ENCODE data around the gene SNU13.
A peak's percentile ranks its signal among the peaks of the same experiment; 100 is the strongest.
"Not testable (repeated sequence)": the region's sequence is repeated elsewhere in the genome, so short reads cannot be mapped to it uniquely, and the experiment has no call there.

SNU13 gene

GRCh38 chr22:41688365-41689211, at the start of gene SNU13:
SNU13 (minus strand) TSS chr22:41688867; CDS start chr22:41688796, 71 bp downstream.
- no peaks in the 10 kb centered on the region for H3K27me3 ChIP-seq (ENCODE audit: control insufficient read depth, insufficient read depth, low read length)
- H2AFZ ChIP-seq: peak within 1 kb of the TSS; percentile 95
- peak within 1 kb of the TSS; percentile 97 for H3K27ac ChIP-seq
- H3K4me3 ChIP-seq (ENCODE audit: low read depth, low read length): peak within 1 kb of the TSS; percentile 91
- peak within 1 kb of the TSS; percentile 53 for H3K9ac ChIP-seq
- TF ChIP-seq CTCF (IDR thresholded peaks at IDR 0.05): no peak
- H3K4me1 ChIP-seq: no peaks in the 10 kb centered on the region
- H3K4me2 ChIP-seq (ENCODE audit: low read length): peak within 1 kb of the TSS; percentile 98
- H3K79me2 ChIP-seq: peaks cover 5% of the 10 kb centered on the region
- no peaks in the 10 kb centered on the region for H3K36me3 ChIP-seq (ENCODE audit: control insufficient read depth, insufficient read depth, low read length)
- H3K9me3 ChIP-seq (ENCODE audit: control insufficient read depth, low read length): no peaks in the 10 kb centered on the region

GRCh38 chr22:41733241-41733640, 44.6 kb upstream of the SNU13 start:
- H3K4me2 ChIP-seq (ENCODE audit: low read length); H2AFZ ChIP-seq; H3K9ac ChIP-seq; H3K9me3 ChIP-seq (ENCODE audit: control insufficient read depth, low read length); H3K27me3 ChIP-seq (ENCODE audit: control insufficient read depth, insufficient read depth, low read length); H3K4me3 ChIP-seq (ENCODE audit: low read depth, low read length); H3K79me2 ChIP-seq; H3K4me1 ChIP-seq; H3K27ac ChIP-seq; H3K36me3 ChIP-seq (ENCODE audit: control insufficient read depth, insufficient read depth, low read length): not testable (repeated sequence)

GRCh38 chr22:41732096-41732772, 43.6 kb upstream of the SNU13 start:
- Histone ChIP-seq H3K4me2 (ENCODE audit: low read length) (no peak overlapping the region), H3K9me3 (ENCODE audit: control insufficient read depth, low read length) (no peaks in the 10 kb centered on the region), H3K36me3 (ENCODE audit: control insufficient read depth, insufficient read depth, low read length) (no peaks in the 10 kb centered on the region), H2AFZ (no peak overlapping the region), H3K27ac (no peak overlapping the region), H3K27me3 (ENCODE audit: control insufficient read depth, insufficient read depth, low read length) (no peaks in the 10 kb centered on the region), H3K9ac (no peak overlapping the region), H3K79me2 (no peaks in the 10 kb centered on the region), H3K4me3 (ENCODE audit: low read depth, low read length) (no peak overlapping the region), H3K4me1 (no peaks in the 10 kb centered on the region)
- no peak for TF ChIP-seq CTCF (IDR thresholded peaks at IDR 0.05)

GRCh38 chr22:41731609-41732008, 42.9 kb upstream of the SNU13 start:
- no peak overlapping the region for H3K27ac ChIP-seq
- H3K4me3 ChIP-seq (ENCODE audit: low read depth, low read length): no peak overlapping the region
- H2AFZ ChIP-seq: no peak overlapping the region
- H3K36me3 ChIP-seq (ENCODE audit: control insufficient read depth, insufficient read depth, low read length): no peaks in the 10 kb centered on the region
- no peaks in the 10 kb centered on the region for H3K79me2 ChIP-seq
- H3K9ac ChIP-seq: no peak overlapping the region
- H3K4me1 ChIP-seq: no peaks in the 10 kb centered on the region
- no peaks in the 10 kb centered on the region for H3K27me3 ChIP-seq (ENCODE audit: control insufficient read depth, insufficient read depth, low read length)
- TF ChIP-seq CTCF (IDR thresholded peaks at IDR 0.05): no peak
- no peak overlapping the region for H3K4me2 ChIP-seq (ENCODE audit: low read length)
- H3K9me3 ChIP-seq (ENCODE audit: control insufficient read depth, low read length): no peaks in the 10 kb centered on the region

GRCh38 chr22:41725510-41726110, 36.9 kb upstream of the SNU13 start:
- Histone ChIP-seq H3K4me3 (ENCODE audit: low read depth, low read length) (no peak overlapping the region), H2AFZ (no peak overlapping the region), H3K79me2 (no peaks in the 10 kb centered on the region), H3K4me2 (ENCODE audit: low read length) (no peak overlapping the region), H3K4me1 (no peaks in the 10 kb centered on the region), H3K36me3 (ENCODE audit: control insufficient read depth, insufficient read depth, low read length) (no peaks in the 10 kb centered on the region), H3K27me3 (ENCODE audit: control insufficient read depth, insufficient read depth, low read length) (no peaks in the 10 kb centered on the region), H3K9me3 (ENCODE audit: control insufficient read depth, low read length) (no peaks in the 10 kb centered on the region), H3K27ac (no peak overlapping the region), H3K9ac (no peak overlapping the region)
- TF ChIP-seq CTCF (IDR thresholded peaks at IDR 0.05): no peak
